IMR-90 (cell line): Measurements from ENCODE around the gene HAUS3. TPM values are rescaled to one million over a fixed set of nuclear protein-coding genes. Genes with fewer than 3 reads are reported as not detected.

ENCODE experiments used
- ATAC-seq: fragments of 200-7000 bp; cut with Tn5 transposase; 2 replicates; pipeline ENCODE4 v1.9.1; 2020; ENCODE audit warnings: low read depth, mild to moderate bottlenecking, moderate library complexity
- BruUV-seq: library from RNA; stranded (reverse); fragments of 400-500 nt; replicated peaks from 2 replicates; lab custom pipeline; 2021; lab: Mats Ljungman, UMichigan
- CTCF ChIA-PET: fragments of 300-600 bp; formaldehyde crosslinking; extraction: SDS; loops from one replicate; lab custom pipeline; 2021; ENCODE audit warnings: antibody characterized with exemption; lab: Yijun Ruan, JAX
- POLR2A ChIA-PET: fragments of 300-600 bp; sonication (Branson Sonifier 250); formaldehyde crosslinking; loops from one replicate; lab custom pipeline; 2022; ENCODE audit warnings: antibody characterized with exemption; ENCODE audit not compliant: unreplicated experiment; lab: Charles Lee
- DNase-seq: peaks from one replicate; pipeline ENCODE4 v3.0.0; 2013
- H2AFZ ChIP-seq: replicated peaks from 2 replicates; pipeline ENCODE3; 2013; ENCODE audit warnings: low read length, mild to moderate bottlenecking; ENCODE audit not compliant: poor library complexity
- H2AK5ac ChIP-seq: 2 replicates; pipeline ENCODE4 v1.6.1; 2013; ENCODE audit warnings: low read depth, low read length, inconsistent platforms
- H2AK9ac ChIP-seq: replicated peaks from 2 replicates; pipeline ENCODE3; 2013; ENCODE audit warnings: mild to moderate bottlenecking, low read depth, low read length, moderate library complexity; ENCODE audit not compliant: poor library complexity
- H2BK120ac ChIP-seq: 2 replicates; pipeline ENCODE4 v1.6.1; 2013; ENCODE audit warnings: low read depth, low read length, inconsistent platforms
- H2BK15ac ChIP-seq: 3 replicates; pipeline ENCODE4 v1.6.1; 2013; ENCODE audit warnings: low read depth, low read length, inconsistent platforms
- H2BK20ac ChIP-seq: 2 replicates; pipeline ENCODE4 v1.6.1; 2013; ENCODE audit warnings: low read depth, mild to moderate bottlenecking, inconsistent platforms, low read length, moderate library complexity
- H2BK5ac ChIP-seq: 2 replicates; pipeline ENCODE4 v1.6.1; 2013; ENCODE audit warnings: mild to moderate bottlenecking, low read depth, low read length, inconsistent platforms; ENCODE audit not compliant: poor library complexity, severe bottlenecking
- H3K14ac ChIP-seq: replicated peaks from 2 replicates; pipeline ENCODE4 v1.6.1; 2013; ENCODE audit warnings: low read depth, low read length, inconsistent platforms
- H3K18ac ChIP-seq: 2 replicates; pipeline ENCODE4 v1.6.1; 2013; ENCODE audit warnings: low read depth, low read length, control low read depth
- H3K23ac ChIP-seq: 2 replicates; pipeline ENCODE4 v1.6.1; 2013; ENCODE audit warnings: low read depth, low read length, inconsistent platforms
- H3K27ac ChIP-seq: 2 replicates; pipeline ENCODE4 v1.5.1; 2013; ENCODE audit warnings: mild to moderate bottlenecking, control low read depth, low read length; ENCODE audit not compliant: insufficient read depth
- H3K27me3 ChIP-seq: 2 replicates; pipeline ENCODE4 v1.6.1; 2013; ENCODE audit warnings: low read length; ENCODE audit not compliant: control insufficient read depth, insufficient read depth
- H3K36me3 ChIP-seq: 2 replicates; pipeline ENCODE4 v1.6.1; 2013; ENCODE audit warnings: low read length, mixed read lengths; ENCODE audit not compliant: control insufficient read depth, insufficient read depth
- H3K4ac ChIP-seq: 2 replicates; pipeline ENCODE4 v1.6.1; 2013; ENCODE audit warnings: low read depth, low read length, inconsistent platforms
- H3K4me1 ChIP-seq: 2 replicates; pipeline ENCODE4 v1.6.1; 2013; ENCODE audit warnings: low read length, mixed read lengths; ENCODE audit not compliant: control insufficient read depth, insufficient read depth
- H3K4me2 ChIP-seq: 2 replicates; pipeline ENCODE4 v1.6.1; 2013; ENCODE audit warnings: low read depth, mild to moderate bottlenecking, control low read depth, low read length, moderate library complexity
- H3K4me3 ChIP-seq: 2 replicates; pipeline ENCODE4 v1.5.1; 2013; ENCODE audit warnings: low read depth, mild to moderate bottlenecking, control low read depth, low read length, moderate library complexity; ENCODE audit not compliant: insufficient read depth
- H3K56ac ChIP-seq: 2 replicates; pipeline ENCODE4 v1.6.1; 2013; ENCODE audit warnings: low read length, inconsistent platforms; ENCODE audit not compliant: insufficient read depth; ENCODE audit errors: extremely low read depth
- H3K79me1 ChIP-seq, 2 experiments: 2 replicates each; pipeline ENCODE4 v1.6.1; 2013; ENCODE audit warnings: low read length in 2 of 2, inconsistent platforms in 1 of 2, low read depth in 1 of 2
- H3K9ac ChIP-seq: 2 replicates; pipeline ENCODE4 v1.6.1; 2013; ENCODE audit warnings: low read depth, low read length, control low read depth
- H3K9me1 ChIP-seq: 2 replicates; pipeline ENCODE4 v1.6.1; 2013; ENCODE audit warnings: low read length, inconsistent platforms; ENCODE audit not compliant: insufficient read depth
- H3K9me3 ChIP-seq: 2 replicates; pipeline ENCODE4 v1.6.1; 2013; ENCODE audit warnings: low read length; ENCODE audit not compliant: control insufficient read depth, insufficient read depth
- H4K20me1 ChIP-seq: 2 replicates; pipeline ENCODE4 v1.6.1; 2013; ENCODE audit warnings: low read length, inconsistent platforms; ENCODE audit not compliant: insufficient read depth
- H4K5ac ChIP-seq: 2 replicates; pipeline ENCODE4 v1.6.1; 2013; ENCODE audit warnings: mild to moderate bottlenecking, low read depth, low read length, control low read depth
- H4K8ac ChIP-seq, 2 experiments: 2 replicates each; pipeline ENCODE4 v1.6.1; 2013; ENCODE audit warnings: low read depth in 2 of 2, low read length in 2 of 2, control low read depth in 1 of 2, inconsistent platforms in 1 of 2
- H4K91ac ChIP-seq: 2 replicates; pipeline ENCODE4 v1.6.1; 2013; ENCODE audit warnings: low read depth, low read length, inconsistent platforms; ENCODE audit not compliant: insufficient read depth
- BHLHE40 ChIP-seq: fragments of 150-350 bp; IDR thresholded peaks from 2 replicates; pipeline ENCODE4 v1.6.1; 2016; ENCODE audit warnings: mild to moderate bottlenecking, low read depth, low read length
- CEBPB ChIP-seq: IDR thresholded peaks from 2 replicates; pipeline ENCODE4 v1.6.1; 2012; ENCODE audit warnings: low read depth, low read length, improper control_type of control experiment
- CHD1 ChIP-seq: IDR thresholded peaks from 2 replicates; pipeline ENCODE4 v1.6.1; 2012; ENCODE audit warnings: low read depth, low read length, improper control_type of control experiment
- CTCF ChIP-seq: conservative IDR thresholded peaks from 2 replicates; pipeline ENCODE4 v1.5.1; 2012; ENCODE audit warnings: mild to moderate bottlenecking, low read depth, low read length, improper control_type of control experiment
- ELK1 ChIP-seq: fragments of 150-350 bp; IDR thresholded peaks from 2 replicates; pipeline ENCODE4 v1.6.1; 2016; ENCODE audit warnings: low read depth, mild to moderate bottlenecking, low read length, moderate library complexity, borderline replicate concordance
- FOS ChIP-seq: fragments of 150-350 bp; IDR thresholded peaks from 2 replicates; pipeline ENCODE4 v1.6.1; 2016; ENCODE audit warnings: low read depth, low read length
- MAFK ChIP-seq: IDR thresholded peaks from 2 replicates; pipeline ENCODE4 v1.6.1; 2012; ENCODE audit warnings: low read depth, low read length, improper control_type of control experiment
- MAZ ChIP-seq: IDR thresholded peaks from 2 replicates; pipeline ENCODE4 v1.6.1; 2012; ENCODE audit warnings: low read depth, mild to moderate bottlenecking, low read length, improper control_type of control experiment, moderate library complexity, borderline replicate concordance
- MXI1 ChIP-seq: IDR thresholded peaks from 2 replicates; pipeline ENCODE4 v1.6.1; 2012; ENCODE audit warnings: low read depth, mild to moderate bottlenecking, low read length, moderate library complexity, borderline replicate concordance
- NFE2L2 ChIP-seq: fragments of 150-350 bp; IDR thresholded peaks from 2 replicates; pipeline ENCODE4 v1.6.1; 2016; ENCODE audit warnings: low read depth, mild to moderate bottlenecking, low read length
- POLR2A ChIP-seq: IDR thresholded peaks from 2 replicates; pipeline ENCODE4 v1.6.1; 2012; ENCODE audit warnings: mild to moderate bottlenecking, low read depth, low read length
- RAD21 ChIP-seq: IDR thresholded peaks from 2 replicates; pipeline ENCODE4 v1.6.1; 2012; ENCODE audit warnings: low read length, improper control_type of control experiment
- RCOR1 ChIP-seq: IDR thresholded peaks from 2 replicates; pipeline ENCODE4 v1.6.1; 2012; ENCODE audit warnings: mild to moderate bottlenecking, low read length, improper control_type of control experiment; ENCODE audit not compliant: insufficient replicate concordance
- RFX5 ChIP-seq: IDR thresholded peaks from 2 replicates; pipeline ENCODE4 v1.8.0; 2012; ENCODE audit warnings: low read depth, mild to moderate bottlenecking, low read length, moderate library complexity
- SMC3 ChIP-seq: fragments of 150-350 bp; IDR thresholded peaks from 2 replicates; pipeline ENCODE4 v1.6.1; 2016; ENCODE audit warnings: low read depth, mild to moderate bottlenecking, antibody characterized with exemption, low read length, moderate library complexity
- USF2 ChIP-seq: fragments of 150-350 bp; IDR thresholded peaks from 2 replicates; pipeline ENCODE4 v1.6.1; 2017; ENCODE audit warnings: mild to moderate bottlenecking, antibody characterized with exemption, low read length, low read depth
- WGBS, 2 experiments: methylation state at CpG; one replicate each; pipeline versions ENCODE4 v1.1.5 to v1.1.7; 2013; ENCODE audit warnings: missing lambda C conversion rate in 2 of 2; ENCODE audit not compliant: insufficient read length in 1 of 2; ENCODE audit errors: extremely low coverage in 2 of 2; 5-methylcytosine and 5-hydroxymethylcytosine counted together
- dilution Hi-C: fragments of 300-500 bp; cut with HindIII; formaldehyde crosslinking; loops from one replicate; pipeline ENCODE4 v1.14.3; 2018; ENCODE audit warnings: low sequenced_read_pairs; ENCODE audit not compliant: unreplicated experiment
- in situ Hi-C: fragments of 300-500 bp; cut with MboI; formaldehyde crosslinking; loops from 3 replicates; pipeline ENCODE4 v1.14.3; 2019; ENCODE audit warnings: low sequenced_read_pairs, inconsistent platforms, mixed read lengths
- intact Hi-C: fragments of 100-400 bp; cut with micrococcal nuclease; formaldehyde crosslinking; loops from 2 replicates; pipeline ENCODE4 v1.10.0; 2022
- polyA plus RNA-seq, 3 experiments: library from polyadenylated mRNA; depleted of rRNA; stranded (reverse); fragments of >200 nt; gene quantifications; 2 replicates each; pipeline ENCODE4 v1.2.3, GENCODE V29; 2012; ENCODE audit warnings: low replicate concordance in 1 of 3
- total RNA-seq: library from RNA; depleted of rRNA; stranded (reverse); fragments of >200 nt; gene quantifications from 2 replicates; pipeline ENCODE4 v1.2.3, GENCODE V29; 2012

The HAUS3 gene
- total and polyA plus RNA-seq, 2 of the 4 experiments (the other 2 are of a cell fraction): 4.3 to 4.8 TPM

GRCh38 chr4:2269206-2269531, 27.2 kb upstream of the HAUS3 start:
- no peak overlapping the region for H3K4me2 ChIP-seq
- H3K27ac ChIP-seq: no peak overlapping the region
- peak overlapping the region; percentile 29 for H2AFZ ChIP-seq
- dilution Hi-C loops: no loop called here
- no peak overlapping the region for H3K56ac ChIP-seq
- in situ Hi-C loops: no loop called here
- no CpG with 5 or more reads among the region's 6 CpGs for WGBS, 2 experiments
- no peak overlapping the region for H3K9ac ChIP-seq
- no peak overlapping the region for H3K4ac ChIP-seq
- ChIA-PET CTCF (no interaction called here), POLR2A (no interaction called here)
- H3K4me3 ChIP-seq: no peak overlapping the region
- BruUV-seq: no TSS peak
- no peaks in the 10 kb centered on the region for H3K36me3 ChIP-seq
- no peak overlapping the region for H2AK5ac ChIP-seq
- H4K8ac ChIP-seq: no peak overlapping the region
- no peak overlapping the region for H3K23ac ChIP-seq
- intact Hi-C loops: loop anchor here (10.0 kb wide), 1 partner anchor 146 kb away; the partner anchor contains the start of genes CFAP99 and ZFYVE28
- no peak overlapping the region for H2BK120ac ChIP-seq
- no peak overlapping the region for H2AK9ac ChIP-seq
- no peaks in the 10 kb centered on the region for H4K20me1 ChIP-seq
- H2BK20ac ChIP-seq: no peak overlapping the region
- no peak overlapping the region for H4K5ac ChIP-seq
- no peaks in the 10 kb centered on the region for H3K79me1 ChIP-seq
- no peak overlapping the region for H2BK5ac ChIP-seq
- no peak overlapping the region for H3K18ac ChIP-seq
- no peaks in the 10 kb centered on the region for H3K9me1 ChIP-seq
- TF ChIP-seq MXI1: no peak
- TF ChIP-seq CEBPB: no peak
- no peak for TF ChIP-seq ELK1
- no peak for TF ChIP-seq USF2
- TF ChIP-seq MAFK: no peak
- no peak for TF ChIP-seq RAD21
- no peak for TF ChIP-seq RFX5
- TF ChIP-seq CTCF: no peak
- no peak for TF ChIP-seq MAZ
- no peak for TF ChIP-seq POLR2A
- TF ChIP-seq CHD1: no peak
- no peak for TF ChIP-seq RCOR1
- no peak for TF ChIP-seq FOS
- no peak for TF ChIP-seq SMC3
- no peak for TF ChIP-seq NFE2L2
- TF ChIP-seq BHLHE40: no peak
- H3K14ac ChIP-seq: no peak overlapping the region
- H3K4me1 ChIP-seq: peaks cover 3% of the 10 kb centered on the region; the same call in 1 of the 2 replicates
- H3K27me3 ChIP-seq: peaks cover 2% of the 10 kb centered on the region; the same call in 1 of the 2 replicates
- no peaks in the 10 kb centered on the region for H3K9me3 ChIP-seq
- no peak overlapping the region for H2BK15ac ChIP-seq
- ATAC-seq (no peak), DNase-seq (no peak)
- no peak overlapping the region for H4K91ac ChIP-seq
